Neural progenitor cell (in vitro differentiated cells): ENCODE measurements around the gene TMCC1.

ENCODE experiments used
- CTCF ChIP-seq: fragments of 200-600 bp; sonication (generic); IDR thresholded peaks from 2 replicates; pipeline ENCODE4 v1.5.1; 2017; ENCODE audit warnings: antibody characterized with exemption, mild to moderate bottlenecking
- EZH2 ChIP-seq: fragments of 200-600 bp; sonication (generic); IDR thresholded peaks from 2 replicates; pipeline ENCODE4 v1.6.1; 2017; ENCODE audit warnings: antibody characterized with exemption, mild to moderate bottlenecking, moderate library complexity
- EZH2phosphoT487 ChIP-seq: fragments of 200-600 bp; sonication (generic); IDR thresholded peaks from 2 replicates; pipeline ENCODE4 v1.6.1; 2017; ENCODE audit warnings: antibody characterized with exemption

- TF ChIP-seq CTCF (no peak), EZH2 (no peak), EZH2phosphoT487 (no peak)
Observed at GRCh38 chr3:129632056-129632455, 261.5 kb downstream of the TMCC1 start.
